Measurements from ENCODE around the gene ACTR3C.
"Not testable (repeated sequence)": the region's sequence is repeated elsewhere in the genome, so short reads cannot be mapped to it uniquely, and the experiment has no call there.

The ACTR3C gene

GRCh38 chr7:150266953-150267665 lies 56.2 kb downstream of the ACTR3C start:
- not testable (repeated sequence) for H3K4me3 ChIP-seq (ENCODE audit: low read depth, low read length)

GRCh38 chr7:150262656-150263055 lies 60.7 kb downstream of the ACTR3C start:
- H3K4me3 ChIP-seq (ENCODE audit: low read depth, low read length), result not testable (repeated sequence)

- not testable (repeated sequence) for H3K4me3 ChIP-seq (ENCODE audit: low read depth, low read length)
Observed at GRCh38 chr7:150247745-150248144, 75.6 kb downstream of the ACTR3C start.

GRCh38 chr7:150245208-150245607 lies 78.1 kb downstream of the ACTR3C start:
- not testable (repeated sequence) for H3K4me3 ChIP-seq (ENCODE audit: low read depth, low read length)

- not testable (repeated sequence) for H3K4me3 ChIP-seq (ENCODE audit: low read depth, low read length)
Observed at GRCh38 chr7:150242935-150243334, 80.4 kb downstream of the ACTR3C start.

- not testable (repeated sequence) for H3K4me3 ChIP-seq (ENCODE audit: low read depth, low read length)
Observed at GRCh38 chr7:150225444-150225843, 97.9 kb downstream of the ACTR3C start.

GRCh38 chr7:150222083-150222972 lies 101.0 kb downstream of the ACTR3C start:
- not testable (repeated sequence) for H3K4me3 ChIP-seq (ENCODE audit: low read depth, low read length)

- H3K4me3 ChIP-seq (ENCODE audit: low read depth, low read length), result not testable (repeated sequence)
Observed at GRCh38 chr7:150220673-150221181, 102.6 kb downstream of the ACTR3C start.

GRCh38 chr7:150219941-150220658 lies 103.2 kb downstream of the ACTR3C start:
- not testable (repeated sequence) for H3K4me3 ChIP-seq (ENCODE audit: low read depth, low read length)

- H3K4me3 ChIP-seq (ENCODE audit: low read depth, low read length), result not testable (repeated sequence)
Observed at GRCh38 chr7:150206848-150207247, 116.5 kb downstream of the ACTR3C start.

- not testable (repeated sequence) for H3K4me3 ChIP-seq (ENCODE audit: low read depth, low read length)
Observed at GRCh38 chr7:150205866-150206265, 117.5 kb downstream of the ACTR3C start.

GRCh38 chr7:150204577-150204976 lies 118.8 kb downstream of the ACTR3C start:
- H3K4me3 ChIP-seq (ENCODE audit: low read depth, low read length), result not testable (repeated sequence)

GRCh38 chr7:150202894-150203293 lies 120.5 kb downstream of the ACTR3C start:
- not testable (repeated sequence) for H3K4me3 ChIP-seq (ENCODE audit: low read depth, low read length)
